AG10803 (cell line): ENCODE data around the gene ANAPC15.
"Not testable (repeated sequence)": the region's sequence is repeated elsewhere in the genome, so short reads cannot be mapped to it uniquely, and the experiment has no call there.

Experiments
- DNase-seq: peaks from one replicate; pipeline ENCODE4 v3.0.0; 2010; ENCODE audit warnings: low read depth
- H3K4me3 ChIP-seq: 2 replicates; pipeline ENCODE4 v1.5.1; 2011; ENCODE audit warnings: mild to moderate bottlenecking, low read length, control low read depth
- CTCF ChIP-seq: conservative IDR thresholded peaks from 2 replicates; pipeline ENCODE4 v1.5.1; 2011; ENCODE audit warnings: mild to moderate bottlenecking, low read length, control low read depth, inconsistent platforms

Gene ANAPC15

DNA sequence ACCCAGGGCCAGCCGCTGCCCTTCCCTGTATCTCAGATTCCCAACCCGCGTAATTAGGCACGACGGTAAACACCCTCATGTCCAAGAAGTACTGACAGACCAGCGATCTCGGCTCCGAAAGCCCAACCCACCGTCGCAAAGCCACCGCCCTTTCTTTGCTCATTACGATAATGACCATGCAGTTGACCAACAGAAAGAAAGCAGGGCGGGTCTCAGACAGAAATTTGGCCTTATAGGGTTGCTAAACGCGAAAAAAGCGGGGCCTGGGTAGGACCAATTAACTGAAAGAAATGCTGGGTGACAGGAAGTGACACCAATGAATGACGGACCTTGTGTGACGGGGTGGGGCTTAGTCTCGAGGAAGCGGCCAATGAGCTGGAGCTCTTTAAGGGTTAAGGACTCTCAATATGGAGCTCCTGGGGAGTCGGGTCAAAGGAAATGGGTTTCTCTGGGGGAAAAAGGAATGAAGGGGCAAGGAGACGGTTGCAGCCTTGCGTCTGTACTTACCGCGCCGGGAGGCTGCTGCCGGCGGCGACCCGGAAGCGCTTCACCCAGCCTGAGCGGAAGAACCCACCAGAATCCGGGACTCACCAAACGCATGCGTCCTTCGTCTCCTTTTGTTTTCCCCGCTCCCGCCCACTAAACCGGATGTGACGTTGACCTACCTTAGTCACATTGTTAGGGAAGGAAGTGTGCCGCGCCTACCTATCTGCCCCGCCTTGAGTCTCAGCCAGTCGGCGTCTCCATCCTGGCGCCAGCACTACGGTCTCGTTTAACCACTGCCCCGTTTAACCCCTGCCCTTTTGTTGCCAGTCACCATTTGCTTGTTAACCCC, at the start of gene ANAPC15:
Gene ANAPC15 (minus strand): TSS at position 553 of the 835 bp plus-strand sequence. CDS start 1,419 bp downstream, outside the sequence.
- DNase-seq, result peak; percentile 99
- no peak for TF ChIP-seq CTCF
- H3K4me3 ChIP-seq, result peak within 1 kb of the TSS; percentile 87

DNA sequence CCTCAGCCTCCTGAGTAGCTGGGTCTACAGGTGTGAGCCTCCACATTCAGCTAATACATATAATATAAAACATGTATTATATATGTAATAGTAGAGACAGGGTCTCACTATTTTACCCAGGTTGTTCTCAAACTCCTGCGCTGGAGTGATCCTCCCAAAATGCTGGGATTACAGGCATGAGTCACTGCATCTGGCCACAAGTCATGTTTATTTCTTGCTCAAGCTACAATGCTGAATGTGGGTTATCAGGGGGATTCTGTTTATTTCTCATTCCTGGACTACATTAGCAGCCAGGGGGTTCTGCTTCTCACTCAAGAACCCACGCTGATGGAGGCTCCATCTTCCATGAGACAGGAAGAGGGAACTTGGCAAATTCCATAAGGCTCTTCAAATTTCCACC, 47.8 kb upstream of the ANAPC15 start:
- no peak overlapping the region for H3K4me3 ChIP-seq
- DNase-seq, result no peak
- no peak for TF ChIP-seq CTCF

- no peak for DNase-seq
- no peak overlapping the region for H3K4me3 ChIP-seq
- no peak for TF ChIP-seq CTCF
Measured at GRCh38 chr11:72157131-72157530, 44.6 kb upstream of the ANAPC15 start.

DNA sequence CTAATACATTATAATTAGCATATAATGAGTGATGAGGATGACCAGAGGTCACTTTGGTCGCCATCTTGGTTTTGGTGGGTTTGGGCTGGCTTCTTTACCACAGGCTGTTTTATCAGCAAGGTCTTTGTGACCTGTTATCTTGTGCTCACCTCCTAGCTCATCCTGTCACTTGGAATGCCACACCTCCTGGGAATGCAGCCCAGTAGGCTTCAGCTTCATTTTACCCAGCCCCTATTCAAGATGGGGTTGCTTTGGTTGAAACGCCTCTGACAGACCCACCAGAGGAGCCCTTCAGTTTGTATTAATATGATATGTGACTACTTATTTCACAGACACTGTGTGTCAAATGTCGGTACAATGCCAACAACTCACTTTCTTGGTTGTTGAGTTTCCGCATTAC, 43.3 kb upstream of the ANAPC15 start:
- no peak for DNase-seq
- no peak for TF ChIP-seq CTCF
- H3K4me3 ChIP-seq, result no peak overlapping the region

DNA sequence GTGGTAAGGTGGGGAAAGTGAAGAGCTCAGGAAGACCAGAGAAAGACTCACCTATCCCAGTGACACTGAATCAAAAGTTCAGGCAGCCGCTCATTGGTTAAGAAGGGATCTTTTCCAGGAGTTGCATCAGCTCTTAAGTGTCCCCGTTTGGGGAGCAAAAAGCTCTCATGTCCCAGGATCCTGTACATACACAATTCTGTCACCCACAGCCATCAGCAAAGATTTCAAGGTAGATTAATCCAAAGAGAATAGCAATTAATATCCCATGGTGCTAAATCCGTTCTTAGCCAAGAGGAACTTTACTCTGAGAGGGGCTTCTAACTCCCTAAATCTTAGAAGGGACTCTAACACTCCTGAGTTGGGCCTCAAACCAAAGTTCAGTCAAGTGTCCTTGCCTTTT, 42.3 kb upstream of the ANAPC15 start:
- no peak for DNase-seq
- TF ChIP-seq CTCF, result no peak

GRCh38 chr11:72153874-72154273, 41.4 kb upstream of the ANAPC15 start:
- H3K4me3 ChIP-seq, DNase-seq: not testable (repeated sequence)

More for the DNA sequence above, 42.3 kb upstream of the ANAPC15 start:
- no peak overlapping the region for H3K4me3 ChIP-seq

DNA sequence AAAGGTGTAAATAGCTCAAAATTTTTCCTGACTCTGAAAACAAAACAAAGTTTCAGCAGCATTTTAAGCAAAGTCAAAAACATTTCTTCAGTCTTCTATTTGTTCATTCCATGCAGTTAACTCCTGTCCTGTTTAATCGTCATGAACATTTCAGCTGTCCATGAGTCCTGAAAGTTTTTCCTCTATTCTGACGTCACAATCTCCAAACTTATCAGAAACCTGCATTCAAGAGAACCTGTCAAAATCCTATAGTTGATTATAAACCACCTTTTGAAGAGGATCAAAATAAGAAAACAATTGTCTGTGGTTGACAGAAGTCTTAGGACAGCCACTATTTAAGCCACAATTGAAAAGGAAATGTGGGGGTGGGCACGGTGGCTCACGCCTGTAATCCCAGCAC, 38.4 kb upstream of the ANAPC15 start:
- H3K4me3 ChIP-seq, result no peak overlapping the region
- DNase-seq, result no peak
- TF ChIP-seq CTCF, result no peak
